Stimulated activated naive CD8-positive, alpha-beta T cell treated with anti-CD3 and anti-CD28 coated beads, Interleukin-15, Interleukin-2, amounts not matched to agents 100 ng/mL and 50 ng/mL, for 24 hours (primary cell): ENCODE measurements around the gene CACHD1.

ENCODE experiments used
- H3K27ac Mint-ChIP-seq: one replicate; pipeline ENCODE4 v1.8.0; 2021; ENCODE audit warnings: mild to moderate bottlenecking, mixed read lengths
- H3K27me3 Mint-ChIP-seq: one replicate; pipeline ENCODE4 v1.8.0; 2021; ENCODE audit warnings: mixed read lengths
- H3K36me3 Mint-ChIP-seq: one replicate; pipeline ENCODE4 v1.8.0; 2021; ENCODE audit warnings: low read depth, mixed read lengths
- H3K4me1 Mint-ChIP-seq: one replicate; pipeline ENCODE4 v1.8.0; 2021; ENCODE audit warnings: low read depth, mixed read lengths
- H3K4me3 Mint-ChIP-seq: one replicate; pipeline ENCODE4 v1.8.0; 2021; ENCODE audit warnings: mild to moderate bottlenecking, mixed read lengths
- H3K9me3 Mint-ChIP-seq: one replicate; pipeline ENCODE4 v1.8.0; 2021; ENCODE audit warnings: mixed read lengths

The CACHD1 gene

GRCh38 chr1:64675718-64676345, 205.9 kb downstream of the CACHD1 start:
- Mint-ChIP-seq H3K4me3 (no peak overlapping the region), H3K4me1 (no peaks in the 10 kb centered on the region), H3K27ac (no peak overlapping the region), H3K36me3 (no peaks in the 10 kb centered on the region), H3K27me3 (no peaks in the 10 kb centered on the region), H3K9me3 (no peaks in the 10 kb centered on the region)

GRCh38 chr1:64676386-64676785, 206.5 kb downstream of the CACHD1 start:
- H3K36me3 Mint-ChIP-seq: no peaks in the 10 kb centered on the region
- no peak overlapping the region for H3K4me3 Mint-ChIP-seq
- H3K27me3 Mint-ChIP-seq: no peaks in the 10 kb centered on the region
- no peak overlapping the region for H3K27ac Mint-ChIP-seq
- no peaks in the 10 kb centered on the region for H3K9me3 Mint-ChIP-seq
- no peaks in the 10 kb centered on the region for H3K4me1 Mint-ChIP-seq

- Mint-ChIP-seq H3K36me3 (no peaks in the 10 kb centered on the region), H3K9me3 (no peaks in the 10 kb centered on the region), H3K4me1 (no peaks in the 10 kb centered on the region), H3K4me3 (no peak overlapping the region), H3K27ac (no peak overlapping the region), H3K27me3 (no peaks in the 10 kb centered on the region)
Measured at GRCh38 chr1:64677532-64677931, 207.6 kb downstream of the CACHD1 start.

- no peaks in the 10 kb centered on the region for H3K9me3 Mint-ChIP-seq
- H3K27ac Mint-ChIP-seq: no peak overlapping the region
- no peak overlapping the region for H3K4me3 Mint-ChIP-seq
- H3K4me1 Mint-ChIP-seq: no peaks in the 10 kb centered on the region
- no peaks in the 10 kb centered on the region for H3K27me3 Mint-ChIP-seq
- H3K36me3 Mint-ChIP-seq: no peaks in the 10 kb centered on the region
Measured at GRCh38 chr1:64678366-64678765, 208.4 kb downstream of the CACHD1 start.

GRCh38 chr1:64679177-64679576, 209.2 kb downstream of the CACHD1 start:
- no peaks in the 10 kb centered on the region for H3K4me1 Mint-ChIP-seq
- H3K36me3 Mint-ChIP-seq: no peaks in the 10 kb centered on the region
- no peak overlapping the region for H3K4me3 Mint-ChIP-seq
- H3K9me3 Mint-ChIP-seq: no peaks in the 10 kb centered on the region
- no peaks in the 10 kb centered on the region for H3K27me3 Mint-ChIP-seq
- H3K27ac Mint-ChIP-seq: no peak overlapping the region

- Mint-ChIP-seq H3K27me3 (no peaks in the 10 kb centered on the region), H3K27ac (no peak overlapping the region), H3K4me1 (no peaks in the 10 kb centered on the region), H3K4me3 (no peak overlapping the region), H3K9me3 (no peaks in the 10 kb centered on the region), H3K36me3 (no peaks in the 10 kb centered on the region)
Measured at GRCh38 chr1:64680599-64680998, 210.7 kb downstream of the CACHD1 start.

- Mint-ChIP-seq H3K9me3 (no peaks in the 10 kb centered on the region), H3K4me3 (no peak overlapping the region), H3K36me3 (no peaks in the 10 kb centered on the region), H3K4me1 (no peaks in the 10 kb centered on the region), H3K27ac (no peak overlapping the region), H3K27me3 (no peaks in the 10 kb centered on the region)
Measured at GRCh38 chr1:64681043-64681442, 211.1 kb downstream of the CACHD1 start.

GRCh38 chr1:64683419-64683818, 213.5 kb downstream of the CACHD1 start:
- Mint-ChIP-seq H3K36me3 (no peaks in the 10 kb centered on the region), H3K27me3 (no peaks in the 10 kb centered on the region), H3K4me1 (no peaks in the 10 kb centered on the region), H3K9me3 (no peaks in the 10 kb centered on the region), H3K4me3 (no peak overlapping the region), H3K27ac (no peak overlapping the region)

- Mint-ChIP-seq H3K4me3 (no peak overlapping the region), H3K4me1 (no peaks in the 10 kb centered on the region), H3K9me3 (no peaks in the 10 kb centered on the region), H3K27ac (no peak overlapping the region), H3K36me3 (no peaks in the 10 kb centered on the region), H3K27me3 (no peaks in the 10 kb centered on the region)
Measured at GRCh38 chr1:64685217-64685616, 215.3 kb downstream of the CACHD1 start.

- no peak overlapping the region for H3K27ac Mint-ChIP-seq
- H3K4me1 Mint-ChIP-seq: no peaks in the 10 kb centered on the region
- no peaks in the 10 kb centered on the region for H3K36me3 Mint-ChIP-seq
- H3K27me3 Mint-ChIP-seq: no peaks in the 10 kb centered on the region
- H3K9me3 Mint-ChIP-seq: no peaks in the 10 kb centered on the region
- H3K4me3 Mint-ChIP-seq: no peak overlapping the region
Measured at GRCh38 chr1:64685765-64686341, 215.9 kb downstream of the CACHD1 start.

GRCh38 chr1:64686828-64687724, 217.1 kb downstream of the CACHD1 start:
- H3K4me1 Mint-ChIP-seq: no peaks in the 10 kb centered on the region
- no peaks in the 10 kb centered on the region for H3K36me3 Mint-ChIP-seq
- H3K9me3 Mint-ChIP-seq: no peaks in the 10 kb centered on the region
- no peak overlapping the region for H3K4me3 Mint-ChIP-seq
- no peaks in the 10 kb centered on the region for H3K27me3 Mint-ChIP-seq
- no peak overlapping the region for H3K27ac Mint-ChIP-seq

GRCh38 chr1:64687725-64688327, 217.9 kb downstream of the CACHD1 start:
- Mint-ChIP-seq H3K4me3 (no peak overlapping the region), H3K4me1 (no peaks in the 10 kb centered on the region), H3K27ac (no peak overlapping the region), H3K36me3 (no peaks in the 10 kb centered on the region), H3K9me3 (no peaks in the 10 kb centered on the region), H3K27me3 (no peaks in the 10 kb centered on the region)

GRCh38 chr1:64691626-64692025, 221.7 kb downstream of the CACHD1 start:
- H3K27ac Mint-ChIP-seq: no peak overlapping the region
- H3K36me3 Mint-ChIP-seq: no peaks in the 10 kb centered on the region
- no peak overlapping the region for H3K4me3 Mint-ChIP-seq
- no peaks in the 10 kb centered on the region for H3K9me3 Mint-ChIP-seq
- no peaks in the 10 kb centered on the region for H3K4me1 Mint-ChIP-seq
- H3K27me3 Mint-ChIP-seq: no peaks in the 10 kb centered on the region

- Mint-ChIP-seq H3K27me3 (no peaks in the 10 kb centered on the region), H3K36me3 (no peaks in the 10 kb centered on the region), H3K27ac (no peak overlapping the region), H3K4me1 (no peaks in the 10 kb centered on the region), H3K9me3 (no peaks in the 10 kb centered on the region), H3K4me3 (no peak overlapping the region)
Measured at GRCh38 chr1:64692911-64693310, 223.0 kb downstream of the CACHD1 start.

- H3K9me3 Mint-ChIP-seq: no peaks in the 10 kb centered on the region
- no peak overlapping the region for H3K4me3 Mint-ChIP-seq
- no peaks in the 10 kb centered on the region for H3K27me3 Mint-ChIP-seq
- no peaks in the 10 kb centered on the region for H3K36me3 Mint-ChIP-seq
- H3K27ac Mint-ChIP-seq: no peak overlapping the region
- H3K4me1 Mint-ChIP-seq: no peaks in the 10 kb centered on the region
Measured at GRCh38 chr1:64693406-64693805, 223.5 kb downstream of the CACHD1 start.
